Measurements from ENCODE around the gene ACY1. TPM values are rescaled to one million over a fixed set of nuclear protein-coding genes. Genes with fewer than 3 reads are reported as not detected.

Gene ACY1
- total RNA-seq, 2 experiments from 2014 or later: 3.3 to 4.0 TPM

- intact Hi-C loops (cut with micrococcal nuclease; ENCODE audit: unreplicated experiment): no loop called here
- Histone ChIP-seq H3K4me2 (ENCODE audit: low read length) (no peak overlapping the region), H2AFZ (ENCODE audit: low read length) (no peak overlapping the region), H3K4me3 (ENCODE audit: low read depth, low read length, poor library complexity, severe bottlenecking) (no peak overlapping the region), H3K36me3 (ENCODE audit: insufficient read depth, low read length) (no peaks in the 10 kb centered on the region), H3K9me2 (ENCODE audit: insufficient read depth, low read length) (no peaks in the 10 kb centered on the region), H3K4me1 (ENCODE audit: insufficient read depth, low read length, poor library complexity, severe bottlenecking) (no peaks in the 10 kb centered on the region), H3K79me2 (ENCODE audit: insufficient read depth, low read depth, low read length) (no peaks in the 10 kb centered on the region), H3K9me3 (ENCODE audit: low read length) (no peaks in the 10 kb centered on the region), H4K20me1 (ENCODE audit: insufficient read depth, low read length) (no peaks in the 10 kb centered on the region), H3K27ac (ENCODE audit: low read depth, low read length, poor library complexity, severe bottlenecking) (no peak overlapping the region)
- no peak for TF ChIP-seq EZH2phosphoT487 (IDR thresholded peaks at IDR 0.05; ENCODE audit: borderline replicate concordance, low read depth, low read length)
- TF ChIP-seq, protein P1, sequence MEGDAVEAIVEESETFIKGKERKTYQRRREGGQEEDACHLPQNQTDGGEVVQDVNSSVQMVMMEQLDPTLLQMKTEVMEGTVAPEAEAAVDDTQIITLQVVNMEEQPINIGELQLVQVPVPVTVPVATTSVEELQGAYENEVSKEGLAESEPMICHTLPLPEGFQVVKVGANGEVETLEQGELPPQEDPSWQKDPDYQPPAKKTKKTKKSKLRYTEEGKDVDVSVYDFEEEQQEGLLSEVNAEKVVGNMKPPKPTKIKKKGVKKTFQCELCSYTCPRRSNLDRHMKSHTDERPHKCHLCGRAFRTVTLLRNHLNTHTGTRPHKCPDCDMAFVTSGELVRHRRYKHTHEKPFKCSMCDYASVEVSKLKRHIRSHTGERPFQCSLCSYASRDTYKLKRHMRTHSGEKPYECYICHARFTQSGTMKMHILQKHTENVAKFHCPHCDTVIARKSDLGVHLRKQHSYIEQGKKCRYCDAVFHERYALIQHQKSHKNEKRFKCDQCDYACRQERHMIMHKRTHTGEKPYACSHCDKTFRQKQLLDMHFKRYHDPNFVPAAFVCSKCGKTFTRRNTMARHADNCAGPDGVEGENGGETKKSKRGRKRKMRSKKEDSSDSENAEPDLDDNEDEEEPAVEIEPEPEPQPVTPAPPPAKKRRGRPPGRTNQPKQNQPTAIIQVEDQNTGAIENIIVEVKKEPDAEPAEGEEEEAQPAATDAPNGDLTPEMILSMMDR (conservative IDR thresholded peaks at IDR 0.05; ENCODE audit: low read length): no peak
- CTCF ChIA-PET (ENCODE audit: unreplicated experiment): no interaction called here
- BruUV-seq (replicated peaks): no TSS peak
- DNase-seq (ENCODE audit: low spot score): no peak
- POLR2A ChIA-PET: no interaction called here
Measured at GRCh38 chr3:52037291-52037690, 54.0 kb downstream of the ACY1 start.

GRCh38 chr3:52038227-52038626 lies 54.9 kb downstream of the ACY1 start:
- Histone ChIP-seq H3K36me3 (ENCODE audit: insufficient read depth, low read length) (no peaks in the 10 kb centered on the region), H3K79me2 (ENCODE audit: insufficient read depth, low read depth, low read length) (no peaks in the 10 kb centered on the region), H3K4me3 (ENCODE audit: low read depth, low read length, poor library complexity, severe bottlenecking) (no peak overlapping the region), H3K4me1 (ENCODE audit: insufficient read depth, low read length, poor library complexity, severe bottlenecking) (no peaks in the 10 kb centered on the region), H3K9me2 (ENCODE audit: insufficient read depth, low read length) (no peaks in the 10 kb centered on the region), H4K20me1 (ENCODE audit: insufficient read depth, low read length) (no peaks in the 10 kb centered on the region), H3K9me3 (ENCODE audit: low read length) (no peaks in the 10 kb centered on the region), H3K27ac (ENCODE audit: low read depth, low read length, poor library complexity, severe bottlenecking) (no peak overlapping the region), H2AFZ (ENCODE audit: low read length) (no peak overlapping the region), H3K4me2 (ENCODE audit: low read length) (no peak overlapping the region)
- no peak for DNase-seq (ENCODE audit: low spot score)
- no TSS peak for BruUV-seq (replicated peaks)
- intact Hi-C loops (cut with micrococcal nuclease; ENCODE audit: unreplicated experiment): no loop called here
- ChIA-PET POLR2A (no interaction called here), CTCF (ENCODE audit: unreplicated experiment) (no interaction called here)
- TF ChIP-seq, protein P1 (conservative IDR thresholded peaks at IDR 0.05; ENCODE audit: low read length): no peak
- no peak for TF ChIP-seq EZH2phosphoT487 (IDR thresholded peaks at IDR 0.05; ENCODE audit: borderline replicate concordance, low read depth, low read length)

Small RNAs within 50 kb of the gene (small RNA-seq; reads per million reads assigned to genes)
- gene AC115284.1: not detected

Other genes starting within 250 kb of the ACY1 start
- gene IQCF6, start 204.3 kb upstream of the ACY1 start, total RNA-seq (2014; rRNA removed; shearing (Covaris generic)): not detected in 2 replicates
- not detected in 2 replicates for gene IQCF6, start 204.3 kb upstream of the ACY1 start, total RNA-seq (2022)
- gene IQCF2, start 121.9 kb upstream of the ACY1 start, total RNA-seq (2014; rRNA removed; shearing (Covaris generic)): not detected in 2 replicates
- gene IQCF2, start 121.9 kb upstream of the ACY1 start, total RNA-seq (2022): not detected in 2 replicates
- not detected in 2 replicates for gene IQCF5, start 107.9 kb upstream of the ACY1 start, total RNA-seq (2014; rRNA removed; shearing (Covaris generic))
- not detected in 2 replicates for gene IQCF5, start 107.9 kb upstream of the ACY1 start, total RNA-seq (2022)
- gene IQCF1, start 80.2 kb upstream of the ACY1 start, total RNA-seq (2014; rRNA removed; shearing (Covaris generic)): not detected in 2 replicates
- not detected in 2 replicates for gene IQCF1, start 80.2 kb upstream of the ACY1 start, total RNA-seq (2022)
- gene RRP9, start 41.6 kb upstream of the ACY1 start, total RNA-seq (2014; rRNA removed; shearing (Covaris generic)): 36.9 and 41.1 TPM in 2 replicates
- 26.5 and 34.4 TPM in 2 replicates for gene RRP9, start 41.6 kb upstream of the ACY1 start, total RNA-seq (2022)
- 8.1 and 11.9 TPM in 2 replicates for gene PARP3, start 41.2 kb upstream of the ACY1 start, total RNA-seq (2014; rRNA removed; shearing (Covaris generic))
- gene PARP3, start 41.2 kb upstream of the ACY1 start, total RNA-seq (2022): 11.0 and 12.0 TPM in 2 replicates
- gene GPR62, start 28.2 kb upstream of the ACY1 start, total RNA-seq (2014; rRNA removed; shearing (Covaris generic)): not detected in 2 replicates
- not detected in 2 replicates for gene GPR62, start 28.2 kb upstream of the ACY1 start, total RNA-seq (2022)
- gene PCBP4, start 16.1 kb upstream of the ACY1 start, total RNA-seq (2014; rRNA removed; shearing (Covaris generic)): 1.4 and 2.0 TPM in 2 replicates
- gene PCBP4, start 16.1 kb upstream of the ACY1 start, total RNA-seq (2022): 12.5 and 14.4 TPM in 2 replicates
- 11.3 and 16.1 TPM in 2 replicates for gene ABHD14B, start 9.5 kb upstream of the ACY1 start, total RNA-seq (2014; rRNA removed; shearing (Covaris generic))
- 40.1 and 41.4 TPM in 2 replicates for gene ABHD14B, start 9.5 kb upstream of the ACY1 start, total RNA-seq (2022)
- 3.7 and 7.5 TPM in 2 replicates for gene ABHD14A, start 8.5 kb upstream of the ACY1 start, total RNA-seq (2014; rRNA removed; shearing (Covaris generic))
- gene ABHD14A, start 8.5 kb upstream of the ACY1 start, total RNA-seq (2022): 8.9 and 10.5 TPM in 2 replicates
- gene RPL29, start 12.4 kb downstream of the ACY1 start, total RNA-seq (2014; rRNA removed; shearing (Covaris generic)): 1,739 and 1,781 TPM in 2 replicates
- 1,513 and 1,535 TPM in 2 replicates for gene RPL29, start 12.4 kb downstream of the ACY1 start, total RNA-seq (2022)
- gene DUSP7, start 73.0 kb downstream of the ACY1 start, total RNA-seq (2014; rRNA removed; shearing (Covaris generic)): 8.4 and 11.4 TPM in 2 replicates
- gene DUSP7, start 73.0 kb downstream of the ACY1 start, total RNA-seq (2022): 13.5 and 14.4 TPM in 2 replicates
- 34.5 and 40.0 TPM in 2 replicates for gene POC1A, start 170.9 kb downstream of the ACY1 start, total RNA-seq (2014; rRNA removed; shearing (Covaris generic))
- 41.0 and 46.2 TPM in 2 replicates for gene POC1A, start 170.9 kb downstream of the ACY1 start, total RNA-seq (2022)
- 24.5 and 34.4 TPM in 2 replicates for gene ALAS1, start 214.6 kb downstream of the ACY1 start, total RNA-seq (2014; rRNA removed; shearing (Covaris generic))
- gene ALAS1, start 214.6 kb downstream of the ACY1 start, total RNA-seq (2022): 43.3 and 43.6 TPM in 2 replicates
- 0.51 and 1.7 TPM in 2 replicates for gene TLR9, start 242.1 kb downstream of the ACY1 start, total RNA-seq (2014; rRNA removed; shearing (Covaris generic))
- 3.7 and 9.0 TPM in 2 replicates for gene TLR9, start 242.1 kb downstream of the ACY1 start, total RNA-seq (2022)

Data from OCI-LY7 (cell line).